Measurements from ENCODE around the gene NUDT13.

DNA sequence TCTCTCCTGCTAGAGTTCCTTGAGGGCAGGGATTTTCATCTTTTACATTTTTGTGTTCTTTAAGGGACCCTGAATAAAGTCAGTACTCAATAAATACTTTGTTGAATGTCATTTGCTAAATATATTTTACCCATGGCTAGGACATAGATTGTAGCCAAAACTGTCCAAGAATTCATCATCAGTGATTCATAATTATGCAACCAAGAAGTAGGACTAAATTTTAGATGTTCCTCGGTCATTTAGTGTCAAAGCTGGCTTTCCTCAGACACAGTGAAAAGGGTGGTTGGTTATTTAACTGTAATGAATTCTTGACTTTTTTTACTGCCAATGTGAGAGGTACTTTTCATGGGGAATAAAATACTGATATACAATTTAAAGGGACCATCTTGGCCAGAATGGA is 3.3 kb downstream of the NUDT13 start:
- no peak for TF ChIP-seq ZC3H11A (IDR thresholded peaks at IDR 0.05)
- TF ChIP-seq, protein P1, sequence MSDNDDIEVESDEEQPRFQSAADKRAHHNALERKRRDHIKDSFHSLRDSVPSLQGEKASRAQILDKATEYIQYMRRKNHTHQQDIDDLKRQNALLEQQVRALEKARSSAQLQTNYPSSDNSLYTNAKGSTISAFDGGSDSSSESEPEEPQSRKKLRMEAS (IDR thresholded peaks at IDR 0.05) = no peak
- no peak for TF ChIP-seq SREBF2 (IDR thresholded peaks at IDR 0.05)
- no peak for TF ChIP-seq EP300 (IDR thresholded peaks at IDR 0.05)
- TF ChIP-seq, protein P2, sequence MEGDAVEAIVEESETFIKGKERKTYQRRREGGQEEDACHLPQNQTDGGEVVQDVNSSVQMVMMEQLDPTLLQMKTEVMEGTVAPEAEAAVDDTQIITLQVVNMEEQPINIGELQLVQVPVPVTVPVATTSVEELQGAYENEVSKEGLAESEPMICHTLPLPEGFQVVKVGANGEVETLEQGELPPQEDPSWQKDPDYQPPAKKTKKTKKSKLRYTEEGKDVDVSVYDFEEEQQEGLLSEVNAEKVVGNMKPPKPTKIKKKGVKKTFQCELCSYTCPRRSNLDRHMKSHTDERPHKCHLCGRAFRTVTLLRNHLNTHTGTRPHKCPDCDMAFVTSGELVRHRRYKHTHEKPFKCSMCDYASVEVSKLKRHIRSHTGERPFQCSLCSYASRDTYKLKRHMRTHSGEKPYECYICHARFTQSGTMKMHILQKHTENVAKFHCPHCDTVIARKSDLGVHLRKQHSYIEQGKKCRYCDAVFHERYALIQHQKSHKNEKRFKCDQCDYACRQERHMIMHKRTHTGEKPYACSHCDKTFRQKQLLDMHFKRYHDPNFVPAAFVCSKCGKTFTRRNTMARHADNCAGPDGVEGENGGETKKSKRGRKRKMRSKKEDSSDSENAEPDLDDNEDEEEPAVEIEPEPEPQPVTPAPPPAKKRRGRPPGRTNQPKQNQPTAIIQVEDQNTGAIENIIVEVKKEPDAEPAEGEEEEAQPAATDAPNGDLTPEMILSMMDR (IDR thresholded peaks at IDR 0.05) = no peak
- no peak for TF ChIP-seq NFE2L2 (conservative IDR thresholded peaks at IDR 0.05; ENCODE audit: low read length)
